B cell (primary cell): Measurements from ENCODE around the gene MAPRE2. TPM values are rescaled to one million over a fixed set of nuclear protein-coding genes. Genes with fewer than 3 reads are reported as not detected.

Experiments
- ATAC-seq: fragments of 200-7000 bp; cut with Tn5 transposase; one replicate; pipeline ENCODE4 v1.10.0; 2021; ENCODE audit warnings: low read depth, mild to moderate bottlenecking, moderate number of reproducible peaks, moderate library complexity
- CTCF ChIA-PET: fragments of 350-600 bp; sonication (Branson Sonifier 250); formaldehyde crosslinking; loops from one replicate; lab custom pipeline; 2021; ENCODE audit warnings: antibody characterized with exemption, inconsistent platforms; lab: Charles Lee
- POLR2A ChIA-PET: fragments of 350-600 bp; sonication (Branson Sonifier 250); formaldehyde crosslinking; loops from one replicate; lab custom pipeline; 2021; ENCODE audit warnings: antibody characterized with exemption; lab: Charles Lee
- DNase-seq: peaks from one replicate; pipeline ENCODE4 v3.0.0; 2013
- H2AFZ ChIP-seq: 2 replicates; pipeline ENCODE4 v1.6.1; 2012; ENCODE audit warnings: mild to moderate bottlenecking, low read depth, low read length; ENCODE audit not compliant: insufficient read depth, poor library complexity, severe bottlenecking
- H3K27ac ChIP-seq, 2 donors: 1 replicate in 1 of 2; 2 replicates in 1 of 2; pipeline ENCODE4 v1.5.1; 2012 to 2013; ENCODE audit warnings: low read length in 2 of 2, mild to moderate bottlenecking in 2 of 2, moderate library complexity in 1 of 2
- H3K27me3 ChIP-seq, 4 experiments: fragments of 200-600 bp in 1 of 4; sonication (generic) in 1 of 4; replicated peaks in 1 of 4; 1 replicate in 2 of 4; 2 replicates in 2 of 4; pipeline versions ENCODE4 v1.6.1 to v1.7.0; 2013 to 2016; ENCODE audit warnings: low read length in 3 of 4, mild to moderate bottlenecking in 2 of 4, mixed read lengths in 1 of 4, moderate library complexity in 1 of 4; ENCODE audit not compliant: insufficient read depth in 4 of 4, control insufficient read depth in 3 of 4; ENCODE audit errors: control extremely low read depth in 1 of 4
- H3K36me3 ChIP-seq, 2 experiments: replicated peaks in 1 of 2; 1 replicate in 1 of 2; 2 replicates in 1 of 2; pipeline versions ENCODE4 v1.6.1 to v1.7.1; 2013; ENCODE audit warnings: low read length in 1 of 2; ENCODE audit not compliant: insufficient read depth in 2 of 2, control insufficient read depth in 1 of 2; ENCODE audit errors: control extremely low read depth in 1 of 2, extremely low read depth in 1 of 2
- H3K4me1 ChIP-seq, 2 donors: fragments of 200-600 bp in 1 of 2; sonication (generic) in 1 of 2; 1 replicate in 1 of 2; 2 replicates in 1 of 2; pipeline versions ENCODE4 v1.5.1 to v1.6.1; 2013 to 2017; ENCODE audit warnings: low read length in 2 of 2; ENCODE audit not compliant: control insufficient read depth in 2 of 2, insufficient read depth in 2 of 2
- H3K4me2 ChIP-seq: replicated peaks from 2 replicates; pipeline ENCODE3; 2012; ENCODE audit warnings: mild to moderate bottlenecking, low read depth, low read length; ENCODE audit not compliant: poor library complexity, severe bottlenecking
- H3K4me3 ChIP-seq, 5 experiments: fragments of 200-600 bp in 1 of 5; sonication (generic) in 1 of 5; 1 replicate in 3 of 5; 2 replicates in 2 of 5; pipeline versions ENCODE4 v1.5.1 to v1.7.0; 2011 to 2016; ENCODE audit warnings: low read length in 4 of 5, mild to moderate bottlenecking in 4 of 5, low read depth in 2 of 5, control low read depth in 1 of 5, moderate library complexity in 1 of 5; ENCODE audit not compliant: insufficient read depth in 1 of 5; ENCODE audit errors: control extremely low read depth in 1 of 5, extremely low read depth in 1 of 5
- H3K79me2 ChIP-seq: fragments of 200-600 bp; sonication (generic); one replicate; pipeline ENCODE4 v1.6.0; 2016; ENCODE audit warnings: low read length; ENCODE audit not compliant: control insufficient read depth, insufficient read depth
- H3K9ac ChIP-seq: fragments of 200-600 bp; sonication (generic); 2 replicates; pipeline ENCODE4 v1.6.1; 2017; ENCODE audit warnings: mild to moderate bottlenecking, low read length, moderate library complexity
- H3K9me3 ChIP-seq, 3 donors: one replicate each; pipeline versions ENCODE4 v1.6.1 to v1.7.1; 2013; ENCODE audit warnings: low read length in 2 of 3; ENCODE audit not compliant: control insufficient read depth in 2 of 3, insufficient read depth in 1 of 3; ENCODE audit errors: control extremely low read depth in 1 of 3
- H4K20me1 ChIP-seq: 2 replicates; pipeline ENCODE4 v1.6.0; 2012; ENCODE audit warnings: mild to moderate bottlenecking, low read length; ENCODE audit not compliant: insufficient read depth, control insufficient read depth, poor library complexity, severe bottlenecking
- H3K27ac Mint-ChIP-seq: one replicate; pipeline ENCODE4 v1.8.0; 2021; ENCODE audit warnings: mixed read lengths
- H3K27me3 Mint-ChIP-seq: one replicate; pipeline ENCODE4 v1.8.0; 2021; ENCODE audit warnings: mixed read lengths
- H3K4me1 Mint-ChIP-seq: one replicate; pipeline ENCODE4 v1.8.0; 2021; ENCODE audit warnings: mixed read lengths
- H3K4me3 Mint-ChIP-seq: one replicate; pipeline ENCODE4 v1.8.0; 2021; ENCODE audit warnings: mixed read lengths
- H3K9me3 Mint-ChIP-seq: one replicate; pipeline ENCODE4 v1.8.0; 2022; ENCODE audit warnings: mixed read lengths; ENCODE audit not compliant: insufficient read depth
- EZH2 ChIP-seq: IDR thresholded peaks from 2 replicates; pipeline ENCODE4 v1.6.1; 2012; ENCODE audit warnings: borderline replicate concordance, low read depth, mild to moderate bottlenecking, moderate library complexity, low read length; ENCODE audit not compliant: insufficient read depth, poor library complexity, severe bottlenecking
- WGBS: methylation state at CpG from one replicate; pipeline ENCODE4 v1.1.5; 2013; ENCODE audit warnings: missing lambda C conversion rate; ENCODE audit not compliant: insufficient coverage; 5-methylcytosine and 5-hydroxymethylcytosine counted together
- intact Hi-C: fragments of 100-400 bp; cut with micrococcal nuclease; formaldehyde crosslinking; loops from one replicate; pipeline ENCODE4 v1.10.0; 2022
- polyA plus RNA-seq: library from polyadenylated mRNA; depleted of rRNA; stranded (reverse); fragments of >200 nt; gene quantifications from 2 replicates; pipeline ENCODE4 v1.2.3, GENCODE V29; 2012
- total RNA-seq, 2 donors: library from RNA; stranded (reverse); fragments of 120-200 nt in 1 of 2; gene quantifications; 1 replicate in 1 of 2; 2 replicates in 1 of 2; pipeline versions ENCODE4 v1.2.3 to v1.2.4, GENCODE V29; 2013 to 2022
- TF ChIP-seq, protein P1 (sequence below): fragments of 200-600 bp; IDR thresholded peaks from one replicate; pipeline ENCODE4 v1.8.0; 2022; ENCODE audit warnings: antibody characterized with exemption, mild to moderate bottlenecking

The MAPRE2 gene
- total and polyA plus RNA-seq, 2 donors (not counting 1 experiment from before 2014, with no cell fraction given), result 36.7 to 63.3 TPM

GRCh38 chr18:35051641-35052377 lies 10.6 kb downstream of the MAPRE2 start:
- WGBS, result no CpG with 5 or more reads among the region's 2 CpGs
- H3K27ac Mint-ChIP-seq, result peak overlapping the region; percentile 88
- Histone ChIP-seq H3K27ac (peak overlapping the region; percentile 85 to 87), H3K9ac (peak overlapping the region; percentile 18), H3K27me3 (no peaks in the 10 kb centered on the region), H3K4me2 (peak overlapping the region; percentile 80), H4K20me1 (peaks cover 20% of the 10 kb centered on the region), H3K4me1 (peaks cover 33 to 38% of the 10 kb centered on the region in 2 donors), H3K9me3 (peaks cover 0 to 4% (median 0%) of the 10 kb centered on the region in 3 donors), H3K36me3 (peaks cover 0 to 3% of the 10 kb centered on the region in 2 experiments), H3K79me2 (peaks cover 94% of the 10 kb centered on the region), H3K4me3 (peak overlapping the region in 1 of 5 experiments; percentile 57), H2AFZ (no peak overlapping the region)
- TF ChIP-seq, protein P1, sequence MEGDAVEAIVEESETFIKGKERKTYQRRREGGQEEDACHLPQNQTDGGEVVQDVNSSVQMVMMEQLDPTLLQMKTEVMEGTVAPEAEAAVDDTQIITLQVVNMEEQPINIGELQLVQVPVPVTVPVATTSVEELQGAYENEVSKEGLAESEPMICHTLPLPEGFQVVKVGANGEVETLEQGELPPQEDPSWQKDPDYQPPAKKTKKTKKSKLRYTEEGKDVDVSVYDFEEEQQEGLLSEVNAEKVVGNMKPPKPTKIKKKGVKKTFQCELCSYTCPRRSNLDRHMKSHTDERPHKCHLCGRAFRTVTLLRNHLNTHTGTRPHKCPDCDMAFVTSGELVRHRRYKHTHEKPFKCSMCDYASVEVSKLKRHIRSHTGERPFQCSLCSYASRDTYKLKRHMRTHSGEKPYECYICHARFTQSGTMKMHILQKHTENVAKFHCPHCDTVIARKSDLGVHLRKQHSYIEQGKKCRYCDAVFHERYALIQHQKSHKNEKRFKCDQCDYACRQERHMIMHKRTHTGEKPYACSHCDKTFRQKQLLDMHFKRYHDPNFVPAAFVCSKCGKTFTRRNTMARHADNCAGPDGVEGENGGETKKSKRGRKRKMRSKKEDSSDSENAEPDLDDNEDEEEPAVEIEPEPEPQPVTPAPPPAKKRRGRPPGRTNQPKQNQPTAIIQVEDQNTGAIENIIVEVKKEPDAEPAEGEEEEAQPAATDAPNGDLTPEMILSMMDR, result no peak
- TF ChIP-seq EZH2, result no peak
- ChIA-PET POLR2A (no interaction called here), CTCF (interaction anchor here (1.3 to 3.6 kb wide), 3 partner anchors 11 to 62 kb away, joined by 3 to 36 read pairs (median 26); partner anchors contain the start of gene MAPRE2)
- no peaks in the 10 kb centered on the region for H3K9me3 Mint-ChIP-seq
- intact Hi-C loops, result loop anchor here (2.0 to 5.0 kb wide), 2 partner anchors 17 to 35 kb away; no protein-coding TSS in a partner anchor
- peak overlapping the region; percentile 40 for H3K4me3 Mint-ChIP-seq
- peaks cover 64% of the 10 kb centered on the region for H3K4me1 Mint-ChIP-seq
- no peak for ATAC-seq
- no peak for DNase-seq
- H3K27me3 Mint-ChIP-seq, result no peaks in the 10 kb centered on the region

DNA sequence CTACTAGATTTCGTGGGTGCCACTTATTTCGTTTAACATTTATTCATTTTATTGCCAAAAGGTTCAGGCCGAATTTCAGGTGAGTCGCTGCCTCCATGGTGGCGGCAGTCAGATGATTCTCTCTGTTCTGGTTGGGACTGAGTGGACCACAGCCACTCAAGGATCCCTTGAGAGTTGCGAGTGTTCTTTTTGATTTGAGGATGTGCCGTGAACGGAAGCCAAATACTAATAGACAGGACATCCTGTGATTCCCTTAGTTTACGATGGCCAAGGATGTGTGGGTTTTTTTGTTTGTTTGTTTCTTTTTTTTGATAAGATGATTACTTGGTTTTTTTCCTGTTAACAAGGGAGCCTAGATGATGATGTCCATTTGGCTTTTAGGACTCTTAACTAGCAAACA lies 13.2 kb downstream of the MAPRE2 start:
- H3K9me3 Mint-ChIP-seq, result no peaks in the 10 kb centered on the region
- ChIA-PET POLR2A (no interaction called here), CTCF (interaction anchor here (1.0 kb wide), 1 partner anchor 28 kb away, joined by 3 read pairs; no protein-coding TSS in a partner anchor)
- Histone ChIP-seq H3K9ac (no peak overlapping the region), H3K27me3 (no peaks in the 10 kb centered on the region), H4K20me1 (peaks cover 45% of the 10 kb centered on the region), H3K4me3 (no peak overlapping the region), H3K4me1 (peaks cover 24 to 26% of the 10 kb centered on the region in 2 donors), H3K9me3 (no peaks in the 10 kb centered on the region), H2AFZ (no peak overlapping the region), H3K79me2 (peaks cover 97% of the 10 kb centered on the region), H3K27ac (no peak overlapping the region), H3K4me2 (no peak overlapping the region), H3K36me3 (peaks cover 0 to 3% of the 10 kb centered on the region in 2 experiments)
- H3K4me1 Mint-ChIP-seq, result peaks cover 63% of the 10 kb centered on the region
- TF ChIP-seq EZH2, result no peak
- TF ChIP-seq, protein P1, result no peak
- no peak overlapping the region for H3K27ac Mint-ChIP-seq
- intact Hi-C loops, result loop anchor here (5.0 kb wide), 1 partner anchor 33 kb away; no protein-coding TSS in a partner anchor
- WGBS, result 100% methylated on average over 4 of the region's 9 CpGs
- no peak for ATAC-seq
- H3K4me3 Mint-ChIP-seq, result no peak overlapping the region
- no peak for DNase-seq
- H3K27me3 Mint-ChIP-seq, result no peaks in the 10 kb centered on the region
